Fibroblast of skin of back (primary cell): ENCODE measurements around the gene PPIA.
"Not testable (repeated sequence)": the region's sequence is repeated elsewhere in the genome, so short reads cannot be mapped to it uniquely, and the experiment has no call there.

ENCODE experiments used
- DNase-seq: peaks from one replicate; pipeline ENCODE4 v3.0.0-alpha.2; 2013

PPIA gene

DNA sequence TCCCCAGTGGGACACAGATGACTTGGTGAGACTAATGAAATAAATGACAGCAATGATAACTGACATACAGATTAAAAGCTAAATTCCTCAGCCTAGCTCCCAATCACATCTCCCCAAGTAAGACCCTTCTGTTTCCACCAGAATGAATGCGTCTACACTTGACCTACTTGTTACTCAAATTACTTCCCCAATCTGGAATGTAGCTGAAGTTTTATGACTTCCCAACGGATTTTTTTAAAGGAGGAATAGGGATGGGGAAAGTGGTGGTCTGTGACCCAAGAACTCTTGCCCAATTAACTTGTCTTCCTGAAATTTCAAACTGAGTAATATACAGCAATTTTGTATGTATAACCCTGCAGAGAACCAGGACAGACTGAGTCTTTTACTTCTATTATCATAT lies 42.3 kb downstream of the PPIA start:
- no peak for DNase-seq

DNA sequence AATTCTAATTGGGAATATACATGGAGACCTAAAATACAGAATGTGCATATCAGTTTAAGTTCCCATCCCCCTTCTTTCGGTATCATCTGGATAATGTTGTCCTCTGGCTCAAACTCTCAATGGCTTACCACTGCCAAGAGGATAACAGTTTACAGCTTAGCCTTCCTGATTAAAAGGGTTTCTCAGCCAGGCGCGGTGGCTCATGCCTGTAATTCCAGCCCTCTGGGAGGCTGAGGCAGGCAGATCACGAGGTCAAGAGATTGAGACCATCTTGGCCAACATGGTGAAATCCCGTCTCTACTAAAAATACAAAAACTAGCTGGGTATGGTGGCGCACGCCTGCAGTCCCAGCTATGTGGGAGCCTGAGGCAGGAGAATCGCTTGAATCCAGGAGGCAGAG lies 46.2 kb downstream of the PPIA start:
- not testable (repeated sequence) for DNase-seq

DNA sequence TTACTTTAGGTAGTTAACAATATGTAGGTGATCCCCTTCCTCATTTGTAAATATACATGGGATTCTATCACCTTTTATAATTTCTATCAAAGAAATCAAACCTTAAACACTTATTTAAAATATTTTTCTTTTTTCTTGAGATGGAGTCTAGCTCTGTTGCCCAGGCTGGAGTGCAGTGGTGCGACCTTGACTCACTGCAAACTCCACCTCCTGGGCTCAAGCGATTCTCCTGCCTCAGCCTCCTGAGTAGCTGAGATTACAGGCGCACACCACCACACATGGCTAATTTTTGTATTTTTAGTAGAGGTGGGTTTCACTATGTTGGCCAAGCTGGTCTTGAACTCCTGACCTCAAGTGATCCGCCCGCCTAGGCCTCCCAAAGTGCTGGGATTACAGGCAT lies 47.0 kb downstream of the PPIA start:
- not testable (repeated sequence) for DNase-seq

DNA sequence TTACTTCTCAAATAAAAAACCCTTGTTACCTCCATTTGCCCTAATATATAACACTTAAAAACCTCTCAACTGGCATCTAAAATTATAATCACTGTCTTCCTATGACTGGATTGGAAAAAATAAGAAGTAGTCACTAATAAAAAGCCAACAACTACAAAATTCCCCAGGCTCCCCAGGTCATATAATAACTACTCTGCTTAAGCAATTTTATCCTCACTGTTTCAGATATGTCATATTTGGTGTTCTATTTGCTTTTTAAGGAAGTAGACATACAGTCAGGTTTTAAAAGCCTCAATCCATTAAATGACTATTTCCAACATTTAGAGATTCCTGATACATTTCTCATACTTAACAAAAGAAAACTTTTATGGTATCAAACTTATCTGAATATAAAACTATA lies 49.0 kb downstream of the PPIA start:
- no peak for DNase-seq

- DNase-seq = not testable (repeated sequence)
Observed at GRCh38 chr7:44846390-44846789, 49.9 kb downstream of the PPIA start.

DNA sequence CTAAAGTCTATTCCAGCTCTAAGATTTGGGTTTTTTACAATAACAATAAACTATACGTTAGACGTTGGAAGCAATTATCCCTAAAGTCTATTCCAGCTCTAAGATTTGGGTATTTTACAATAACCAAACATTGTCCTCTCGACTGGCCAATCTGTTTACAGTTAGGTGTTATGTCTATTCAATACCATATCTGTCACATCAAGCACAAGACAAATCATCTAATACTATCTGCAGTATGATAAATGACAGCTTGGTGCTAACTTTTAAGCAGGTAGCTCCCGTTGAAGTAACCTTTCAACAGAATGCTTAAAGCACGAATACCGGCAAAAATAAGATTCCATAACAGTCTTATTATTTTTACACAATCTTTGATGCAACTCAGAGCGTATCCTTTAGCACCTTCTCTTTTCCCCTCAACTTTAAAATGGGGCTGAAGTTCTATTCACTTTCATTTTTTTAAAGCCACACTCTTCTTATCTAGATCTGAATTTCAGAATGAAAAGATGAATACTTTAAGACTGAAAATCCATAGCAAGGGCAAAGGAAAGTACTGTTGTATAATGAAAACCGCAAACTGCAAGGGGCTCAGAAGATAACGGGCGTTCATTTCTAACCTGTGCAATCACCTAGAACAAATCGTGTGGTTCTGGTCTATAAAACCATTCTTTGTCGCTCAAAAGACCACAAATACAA lies 50.5 kb downstream of the PPIA start:
- no peak for DNase-seq

- peak; percentile 84 for DNase-seq
Observed at GRCh38 chr7:44847509-44847919, 51.0 kb downstream of the PPIA start.

DNA sequence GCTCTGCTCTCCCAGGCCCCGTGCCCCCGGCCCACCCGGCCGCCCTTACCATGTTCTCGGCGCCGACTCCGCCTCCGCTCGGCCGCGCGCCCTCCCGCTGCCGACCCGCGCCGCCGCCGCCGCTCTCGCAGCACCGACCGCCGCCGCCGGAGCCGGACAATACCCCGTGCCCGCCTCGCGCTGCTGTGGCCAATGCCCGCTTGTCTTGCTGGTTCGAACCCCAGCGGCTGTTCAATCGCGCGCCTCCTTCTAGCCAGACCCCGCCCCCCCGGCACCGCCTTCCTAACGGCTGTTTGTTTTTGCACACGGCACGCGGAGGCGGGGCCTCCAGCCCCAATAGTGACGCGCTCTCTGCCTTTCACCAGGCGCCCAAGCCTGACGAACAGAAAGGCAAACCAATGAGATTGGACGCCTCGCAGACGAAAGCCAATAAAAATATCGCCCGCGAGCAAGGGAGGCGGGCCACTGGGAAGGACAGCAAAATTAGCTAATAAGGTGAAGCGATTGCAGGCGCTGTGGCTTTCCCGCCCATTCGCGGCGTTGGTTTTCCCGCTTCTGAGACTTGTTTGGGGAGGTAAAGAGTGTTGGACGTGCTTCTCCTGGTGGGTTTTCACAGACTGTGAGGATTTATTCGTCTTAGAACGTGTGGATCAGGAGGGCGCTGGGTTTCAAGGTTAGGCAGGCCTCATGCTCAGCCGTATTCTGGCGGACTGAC lies 51.6 kb downstream of the PPIA start, which contains the start of gene H2AZ2:
Gene H2AZ2, minus strand, starts transcription at position 168 of the 715 bp plus-strand sequence. Its CDS starts 116 bp downstream, at position 52.
- peak; percentile 100 for DNase-seq

DNA sequence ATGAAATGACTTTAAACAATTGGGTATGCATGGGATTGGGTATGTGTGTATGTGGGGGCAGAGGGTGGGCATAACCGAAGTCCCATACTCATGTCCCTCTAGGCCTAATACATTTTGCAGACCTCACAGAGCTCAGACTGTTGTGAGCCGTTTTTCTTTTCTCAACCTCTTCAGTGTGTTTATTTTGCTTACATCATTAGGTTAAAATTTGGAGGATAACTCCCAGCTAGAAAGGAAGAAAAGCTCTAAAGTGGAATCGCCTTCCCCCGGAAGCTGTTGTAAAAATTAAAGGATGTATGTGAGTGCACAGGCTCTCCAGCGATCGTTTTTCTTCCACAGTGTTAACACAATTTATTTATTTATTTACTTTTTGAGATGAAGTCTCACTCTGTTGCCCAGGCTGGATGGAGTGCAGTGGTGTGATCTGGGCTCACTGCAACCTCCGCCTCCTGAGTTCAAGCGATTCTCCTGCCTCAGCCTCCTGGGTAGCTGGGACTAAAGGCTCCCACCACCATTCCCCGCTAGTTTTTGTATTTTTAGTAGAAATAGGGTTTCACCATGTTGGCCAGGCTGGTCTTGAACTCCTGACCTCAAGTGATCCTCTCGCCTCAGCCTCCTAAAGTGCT lies 52.9 kb downstream of the PPIA start:
- peak; percentile 50 for DNase-seq

DNA sequence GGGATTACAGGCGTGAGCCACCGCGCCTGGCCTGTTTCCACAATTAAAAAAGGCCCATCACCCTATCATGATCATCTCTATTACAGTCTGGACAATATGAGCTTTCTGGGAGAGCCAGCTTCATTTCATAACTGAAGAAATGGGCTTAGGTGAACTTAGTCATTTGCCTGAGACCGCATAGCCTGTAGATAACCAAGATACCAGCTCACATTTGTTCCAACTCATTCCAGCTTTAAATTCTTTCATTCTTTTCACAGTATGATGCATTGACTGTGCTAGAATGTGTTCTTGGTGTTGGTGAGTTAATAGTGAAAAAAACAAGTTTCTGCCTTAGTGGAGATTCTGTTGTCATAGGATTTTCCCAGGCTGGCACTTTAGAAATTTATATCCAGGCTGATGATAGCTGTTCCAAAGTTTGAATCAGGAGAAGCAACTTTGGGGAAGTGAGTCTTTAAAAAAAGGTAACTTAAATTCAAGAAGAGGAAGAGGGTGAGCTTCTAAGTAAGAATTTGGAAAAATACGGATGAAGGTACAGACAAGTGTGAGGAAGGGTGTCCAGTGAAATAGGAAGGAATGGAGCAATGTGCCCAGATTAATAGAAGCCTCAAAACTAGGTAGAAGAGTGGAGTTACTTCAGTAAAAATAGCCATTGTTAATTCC lies 53.5 kb downstream of the PPIA start:
- DNase-seq = peak; percentile 28

DNA sequence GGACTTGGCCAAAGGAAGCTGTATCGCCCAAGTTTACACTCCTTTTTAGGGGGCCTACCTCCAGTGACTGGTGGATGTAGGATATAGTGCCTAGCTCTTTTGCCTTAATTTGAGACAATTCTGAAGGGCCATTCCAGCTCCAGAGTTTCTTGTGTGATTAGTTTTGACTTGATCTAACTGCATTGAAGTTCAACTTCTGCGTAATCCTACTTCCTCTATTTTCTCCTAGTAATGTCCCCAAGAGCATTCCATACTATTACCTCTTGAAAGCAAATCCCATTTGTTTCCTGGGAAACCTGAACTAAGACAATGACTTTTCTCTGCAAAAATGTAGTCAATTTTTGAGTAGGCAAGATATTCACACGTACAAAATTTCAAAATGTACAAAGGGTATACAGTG lies 56.1 kb downstream of the PPIA start:
- no peak for DNase-seq
